GM12878 (cell line): ENCODE data around the gene MMP12. TPM values are rescaled to one million over a fixed set of nuclear protein-coding genes. Genes with fewer than 3 reads are reported as not detected.

Experiments used
- ATAC-seq: fragments of 200-7000 bp; cut with Tn5 transposase; 3 replicates; pipeline ENCODE4 v1.9.1; 2020; ENCODE audit warnings: mild to moderate bottlenecking, moderate library complexity
- BruUV-seq: library from RNA; stranded (reverse); fragments of 400-500 nt; replicated peaks from 2 replicates; lab custom pipeline; 2021; lab: Mats Ljungman, UMichigan
- CTCF ChIA-PET: fragments of 300-600 bp; sonication (Branson Sonifier 250); formaldehyde crosslinking; extraction: SDS; loops from one replicate; lab custom pipeline; 2021; ENCODE audit warnings: inconsistent platforms; lab: Yijun Ruan, JAX
- POLR2A ChIA-PET: fragments of 350-600 bp; formaldehyde crosslinking; extraction: SDS; loops from one replicate; lab custom pipeline; 2021; ENCODE audit warnings: inconsistent platforms; lab: Charles Lee
- RAD21 ChIA-PET: fragments of 300-600 bp; sonication (Branson Sonifier 250); formaldehyde crosslinking; loops from one replicate; lab custom pipeline; 2023; ENCODE audit warnings: antibody characterized with exemption; ENCODE audit not compliant: unreplicated experiment; lab: Charles Lee
- SMC1A ChIA-PET: fragments of 300-600 bp; sonication (Branson Sonifier 250); formaldehyde crosslinking; loops from one replicate; lab custom pipeline; 2023; ENCODE audit not compliant: unreplicated experiment, uncharacterized antibody; lab: Charles Lee
- DNase-seq: peaks from one replicate; pipeline ENCODE4 v3.0.0-alpha.2; 2011; ENCODE audit warnings: low read depth, low spot score
- FAIRE-seq: peaks from 3 replicates; lab custom pipeline; 2011; peaks lifted over from hg19 to GRCh38; lab: Jason Lieb, UNC
- H2AFZ ChIP-seq: 2 replicates; pipeline ENCODE4 v1.6.0; 2011; ENCODE audit warnings: low read depth, low read length, control low read depth; ENCODE audit not compliant: control insufficient read depth
- H3K27ac ChIP-seq: 2 replicates; pipeline ENCODE4 v1.5.1; 2011; ENCODE audit warnings: control low read depth; ENCODE audit not compliant: control insufficient read depth, insufficient read depth
- H3K27me3 ChIP-seq, 2 experiments: replicated peaks in 1 of 2; 2 replicates each; pipeline versions ENCODE4 v1.6.0 to v1.6.1; 2011; ENCODE audit warnings: low read length in 1 of 2; ENCODE audit not compliant: control insufficient read depth in 2 of 2, insufficient read depth in 2 of 2
- H3K36me3 ChIP-seq, 2 experiments: 2 replicates each; pipeline ENCODE4 v1.5.1; 2011; ENCODE audit warnings: low read length in 1 of 2; ENCODE audit not compliant: control insufficient read depth in 2 of 2, insufficient read depth in 2 of 2
- H3K4me1 ChIP-seq: 2 replicates; pipeline ENCODE4 v1.6.1; 2011; ENCODE audit warnings: mild to moderate bottlenecking, low read length, moderate library complexity, mixed read lengths; ENCODE audit not compliant: control insufficient read depth, insufficient read depth
- H3K4me2 ChIP-seq: 2 replicates; pipeline ENCODE4 v1.6.0; 2011; ENCODE audit warnings: control low read depth; ENCODE audit not compliant: control insufficient read depth, insufficient read depth
- H3K4me3 ChIP-seq: fragments of 200-600 bp; sonication (generic); 2 replicates; pipeline ENCODE4 v1.5.1; 2016
- H3K79me2 ChIP-seq: 2 replicates; pipeline ENCODE4 v1.6.0; 2011; ENCODE audit warnings: low read length; ENCODE audit not compliant: control insufficient read depth, insufficient read depth
- H3K9ac ChIP-seq: 2 replicates; pipeline ENCODE4 v1.8.0; 2011; ENCODE audit warnings: low read length, control low read depth, mixed read lengths; ENCODE audit not compliant: control insufficient read depth, insufficient read depth
- H3K9me3 ChIP-seq: replicated peaks from 3 replicates; pipeline ENCODE4 v1.5.1; 2011; ENCODE audit warnings: mild to moderate bottlenecking, low read length; ENCODE audit not compliant: control insufficient read depth, insufficient read depth
- H4K20me1 ChIP-seq: 2 replicates; pipeline ENCODE4 v1.6.0; 2011; ENCODE audit not compliant: control insufficient read depth, insufficient read depth
- ASH2L ChIP-seq: fragments of 300-600, 200-600 bp; sonication (generic); IDR thresholded peaks from 2 replicates; pipeline ENCODE4 v1.6.1; 2017; ENCODE audit warnings: low read depth, mild to moderate bottlenecking, borderline replicate concordance
- CREB1 ChIP-seq: IDR thresholded peaks from 2 replicates; pipeline ENCODE4 v1.6.1; 2012; ENCODE audit warnings: low read depth, mild to moderate bottlenecking, inconsistent platforms
- EGR1 ChIP-seq, 2 experiments: IDR thresholded peaks; 1 replicate in 1 of 2; 2 replicates in 1 of 2; pipeline ENCODE4 v1.6.1; 2011 to 2012; ENCODE audit warnings: low read depth in 2 of 2, low read length in 2 of 2, borderline replicate concordance in 1 of 2, mild to moderate bottlenecking in 1 of 2, moderate library complexity in 1 of 2
- ETV6 ChIP-seq, 2 experiments: fragments of 450-650 bp in 1 of 2; IDR thresholded peaks in 1 of 2; conservative IDR thresholded peaks in 1 of 2; 2 replicates each; pipeline ENCODE4 v1.6.1; 2014; ENCODE audit warnings: antibody characterized with exemption in 1 of 2, borderline replicate concordance in 1 of 2, low read depth in 1 of 2, mild to moderate bottlenecking in 1 of 2, moderate library complexity in 1 of 2
- FOXM1 ChIP-seq: IDR thresholded peaks from 2 replicates; pipeline ENCODE4 v1.6.1; 2012; ENCODE audit warnings: low read depth, mild to moderate bottlenecking, inconsistent platforms, low read length, moderate library complexity
- JUNB ChIP-seq: IDR thresholded peaks from 2 replicates; pipeline ENCODE4 v1.6.1; 2016; ENCODE audit warnings: antibody characterized with exemption, mild to moderate bottlenecking
- JUND ChIP-seq: IDR thresholded peaks from 2 replicates; pipeline ENCODE4 v1.6.1; 2012; ENCODE audit warnings: low read depth, mild to moderate bottlenecking, low read length, improper control_type of control experiment, moderate library complexity
- KAT2A ChIP-seq: conservative IDR thresholded peaks from 2 replicates; pipeline ENCODE4 v1.6.1; 2011; ENCODE audit warnings: low read depth, low read length; ENCODE audit not compliant: control insufficient read depth
- NRF1 ChIP-seq: conservative IDR thresholded peaks from 2 replicates; pipeline ENCODE4 v1.6.1; 2011; ENCODE audit warnings: mild to moderate bottlenecking, low read depth, low read length, improper control_type of control experiment
- PAX5 ChIP-seq: IDR thresholded peaks from 2 replicates; pipeline ENCODE4 v1.6.1; 2011; ENCODE audit warnings: low read depth, low read length, borderline replicate concordance
- POU2F2 ChIP-seq: IDR thresholded peaks from 3 replicates; pipeline ENCODE4 v1.6.1; 2011; ENCODE audit warnings: low read depth, mild to moderate bottlenecking, low read length, borderline replicate concordance
- RAD21 ChIP-seq: IDR thresholded peaks from 2 replicates; pipeline ENCODE4 v1.6.1; 2011; ENCODE audit warnings: mild to moderate bottlenecking, low read depth, low read length, moderate library complexity; ENCODE audit not compliant: insufficient read depth
- RB1 ChIP-seq: fragments of 450-650 bp; formaldehyde crosslinking; IDR thresholded peaks from 2 replicates; pipeline ENCODE4 v1.6.1; 2017; ENCODE audit warnings: mild to moderate bottlenecking, borderline replicate concordance
- SIX5 ChIP-seq: IDR thresholded peaks from 2 replicates; pipeline ENCODE4 v1.6.1; 2011; ENCODE audit warnings: mild to moderate bottlenecking, low read depth, low read length, moderate library complexity; ENCODE audit not compliant: severe bottlenecking
- SREBF2 ChIP-seq: IDR thresholded peaks from 2 replicates; pipeline ENCODE4 v1.6.1; 2012; ENCODE audit warnings: mild to moderate bottlenecking, low read length
- TARDBP ChIP-seq: IDR thresholded peaks from 2 replicates; pipeline ENCODE4 v1.6.1; 2016; ENCODE audit warnings: borderline replicate concordance
- YY1 ChIP-seq: IDR thresholded peaks from 2 replicates; pipeline ENCODE4 v1.6.1; 2011; ENCODE audit warnings: low read depth, mild to moderate bottlenecking, low read length
- WGBS: methylation state at CpG from one replicate; pipeline ENCODE4 v1.1.6; 2016; ENCODE audit warnings: low lambda C conversion rate; ENCODE audit not compliant: insufficient replicate concordance, insufficient coverage; ENCODE audit errors: missing lambda C conversion rate; 5-methylcytosine and 5-hydroxymethylcytosine counted together
- in situ Hi-C: fragments of 300-500 bp; cut with MboI; formaldehyde crosslinking; loops from 9 replicates; pipeline ENCODE4 v1.14.3; 2018; ENCODE audit warnings: mixed read lengths
- intact Hi-C: fragments of 100-400 bp; cut with micrococcal nuclease; formaldehyde crosslinking; loops from one replicate; pipeline ENCODE4 v1.14.2; 2022; ENCODE audit not compliant: unreplicated experiment
- polyA plus RNA-seq, 11 experiments: library from polyadenylated mRNA; depleted of rRNA in 4 of 11; unstranded in 6 of 11; stranded (reverse) in 5 of 11; fragments of >200 nt; fragmentation: Nextera tagmentation in 4 of 11; fragmentation: Illumina TruSeq in 1 of 11; extraction: Ambion mirVana in 4 of 11; extraction: Trizol in 1 of 11; gene quantifications; 1 replicate in 1 of 11; 2 replicates in 10 of 11; pipeline versions ENCODE4 v1.2.1 to v1.2.3, GENCODE V29; 2011 to 2016; ENCODE audit warnings: inconsistent platforms in 2 of 11, missing spikeins in 2 of 11, low read depth in 1 of 11
- total RNA-seq, 4 experiments: library from RNA; depleted of rRNA in 3 of 4; stranded (reverse); fragments of >200 nt in 3 of 4; fragmentation: Illumina TruSeq in 1 of 4; extraction: Trizol in 1 of 4; gene quantifications; 2 replicates each; pipeline versions ENCODE4 v1.2.1 to v1.2.3, GENCODE V29; 2013 to 2021
- TF ChIP-seq, protein P1 (sequence below): IDR thresholded peaks from 2 replicates; pipeline ENCODE4 v1.6.1; 2011; ENCODE audit warnings: low read depth, mild to moderate bottlenecking, low read length, moderate library complexity, borderline replicate concordance; ENCODE audit errors: extremely low read depth
- TF ChIP-seq, protein P2 (sequence below): IDR thresholded peaks from 2 replicates; pipeline ENCODE4 v1.6.1; 2011; ENCODE audit warnings: low read depth, low read length, improper control_type of control experiment, borderline replicate concordance
- TF ChIP-seq, protein P3 (sequence below): fragments of 450-650 bp; IDR thresholded peaks from 2 replicates; pipeline ENCODE4 v1.6.1; 2018; ENCODE audit warnings: borderline replicate concordance, mild to moderate bottlenecking; ENCODE audit not compliant: partially characterized antibody

Gene MMP12
- total and polyA plus RNA-seq, 10 of the 15 experiments (the other 5 are each of a cell fraction or from before 2014, with no cell fraction given) = 0.14 TPM; not detected in 9

DNA sequence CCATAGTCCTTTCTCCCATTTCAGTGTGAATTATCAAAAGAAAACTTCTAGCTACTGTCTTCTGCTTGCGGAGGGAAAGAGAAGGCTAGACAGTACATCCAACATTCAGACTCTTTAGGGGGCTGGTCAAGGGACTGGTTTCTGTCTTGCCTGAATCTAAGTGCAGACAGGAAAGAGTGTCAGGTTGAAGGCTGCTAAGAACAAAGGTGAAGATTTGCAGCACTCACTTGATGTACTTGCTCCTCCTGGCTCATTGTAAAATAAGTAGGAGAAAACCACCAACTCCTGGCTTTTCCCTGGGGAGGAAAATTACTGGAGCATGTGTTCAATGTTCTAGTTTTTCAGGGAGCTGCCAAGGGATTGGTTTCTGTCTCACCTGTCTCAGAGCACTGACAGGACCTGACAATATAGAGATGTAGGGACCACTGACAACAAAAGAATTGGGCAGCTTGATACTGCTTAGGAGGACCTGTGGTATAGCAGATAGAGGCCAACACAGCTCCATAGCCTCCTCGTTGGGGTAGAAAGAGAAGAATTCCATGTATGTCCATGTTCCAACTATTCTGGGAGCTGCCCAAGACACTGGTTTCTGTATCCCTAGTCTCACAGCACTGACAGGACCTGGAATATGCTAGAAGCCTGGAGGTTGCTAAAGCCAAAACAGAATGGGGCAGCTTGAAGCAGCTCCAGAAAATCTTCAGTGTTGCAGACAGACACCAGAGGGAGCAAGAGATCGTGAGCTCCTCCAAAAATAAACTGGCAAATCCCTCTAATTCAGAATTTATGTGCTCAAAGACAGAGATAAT lies 39.7 kb upstream of the MMP12 start (continued):
- TF ChIP-seq JUND (no peak), CREB1 (no peak), YY1 (no peak), RAD21 (peak; percentile 51), KAT2A (no peak)
- TF ChIP-seq, protein P1, sequence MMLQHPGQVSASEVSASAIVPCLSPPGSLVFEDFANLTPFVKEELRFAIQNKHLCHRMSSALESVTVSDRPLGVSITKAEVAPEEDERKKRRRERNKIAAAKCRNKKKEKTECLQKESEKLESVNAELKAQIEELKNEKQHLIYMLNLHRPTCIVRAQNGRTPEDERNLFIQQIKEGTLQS = no peak
- TF ChIP-seq, protein P2, sequence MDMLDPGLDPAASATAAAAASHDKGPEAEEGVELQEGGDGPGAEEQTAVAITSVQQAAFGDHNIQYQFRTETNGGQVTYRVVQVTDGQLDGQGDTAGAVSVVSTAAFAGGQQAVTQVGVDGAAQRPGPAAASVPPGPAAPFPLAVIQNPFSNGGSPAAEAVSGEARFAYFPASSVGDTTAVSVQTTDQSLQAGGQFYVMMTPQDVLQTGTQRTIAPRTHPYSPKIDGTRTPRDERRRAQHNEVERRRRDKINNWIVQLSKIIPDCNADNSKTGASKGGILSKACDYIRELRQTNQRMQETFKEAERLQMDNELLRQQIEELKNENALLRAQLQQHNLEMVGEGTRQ = no peak

DNA sequence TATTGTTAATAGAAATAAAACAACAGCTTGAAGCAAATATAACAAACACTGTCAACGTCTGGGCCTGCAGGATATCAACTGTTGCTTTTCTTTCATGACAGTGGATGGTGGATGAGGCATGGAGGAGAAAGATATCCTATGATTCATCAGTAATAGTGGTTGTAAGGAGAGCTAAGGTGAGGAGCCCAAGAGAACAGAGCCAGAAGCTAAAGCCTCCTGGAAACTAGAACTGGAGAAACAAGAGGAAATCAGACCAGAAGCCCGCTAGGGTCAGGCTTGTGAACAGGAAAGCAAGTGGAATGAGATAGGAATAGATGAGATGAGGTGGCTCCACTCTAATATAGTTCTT lies 37.7 kb upstream of the MMP12 start:
- no peaks in the 10 kb centered on the region for H3K9me3 ChIP-seq
- no peaks in the 10 kb centered on the region for H3K36me3 ChIP-seq
- ChIA-PET POLR2A (no interaction called here), SMC1A (interaction anchor here (1.2 to 3.1 kb wide), 10 partner anchors 10 to 140 kb away, joined by 3 to 27 read pairs (median 6); no protein-coding TSS in a partner anchor), CTCF (interaction anchor here (1.1 to 6.5 kb wide), 7 partner anchors 13 to 178 kb away, joined by 3 to 334 read pairs (median 4); no protein-coding TSS in a partner anchor), RAD21 (interaction anchor here (1.1 to 3.0 kb wide), 4 partner anchors 29 to 142 kb away, joined by 3 to 36 read pairs (median 4); no protein-coding TSS in a partner anchor)
- no peak for FAIRE-seq
- no peaks in the 10 kb centered on the region for H3K4me1 ChIP-seq
- H3K9ac ChIP-seq = no peak overlapping the region
- H3K27me3 ChIP-seq = peaks cover 0 to 2% of the 10 kb centered on the region in 2 experiments; a peak in 3 of 4 replicates
- H3K4me2 ChIP-seq = no peak overlapping the region
- H3K4me3 ChIP-seq = no peak overlapping the region
- no peak for DNase-seq
- in situ Hi-C loops = no loop called here
- H3K79me2 ChIP-seq = no peaks in the 10 kb centered on the region
- no TSS peak for BruUV-seq
- ATAC-seq = no peak
- no peak overlapping the region for H3K27ac ChIP-seq
- H4K20me1 ChIP-seq = no peaks in the 10 kb centered on the region
- H2AFZ ChIP-seq = no peak overlapping the region
- intact Hi-C loops = no loop called here
- 2% methylated on average over 2 of the region's 2 CpGs for WGBS
- TF ChIP-seq ETV6 (conservative IDR thresholded peaks at IDR 0.05 in 1 of 2, IDR thresholded peaks at IDR 0.05 in 1 of 2; ENCODE audit: borderline replicate concordance in 1 of 2, low read depth in 1 of 2) = no peak
- TF ChIP-seq JUNB = no peak
- no peak for TF ChIP-seq POU2F2
- TF ChIP-seq FOXM1 = no peak
- no peak for TF ChIP-seq SIX5
- TF ChIP-seq SREBF2 = no peak
- no peak for TF ChIP-seq PAX5
- TF ChIP-seq, protein P3, sequence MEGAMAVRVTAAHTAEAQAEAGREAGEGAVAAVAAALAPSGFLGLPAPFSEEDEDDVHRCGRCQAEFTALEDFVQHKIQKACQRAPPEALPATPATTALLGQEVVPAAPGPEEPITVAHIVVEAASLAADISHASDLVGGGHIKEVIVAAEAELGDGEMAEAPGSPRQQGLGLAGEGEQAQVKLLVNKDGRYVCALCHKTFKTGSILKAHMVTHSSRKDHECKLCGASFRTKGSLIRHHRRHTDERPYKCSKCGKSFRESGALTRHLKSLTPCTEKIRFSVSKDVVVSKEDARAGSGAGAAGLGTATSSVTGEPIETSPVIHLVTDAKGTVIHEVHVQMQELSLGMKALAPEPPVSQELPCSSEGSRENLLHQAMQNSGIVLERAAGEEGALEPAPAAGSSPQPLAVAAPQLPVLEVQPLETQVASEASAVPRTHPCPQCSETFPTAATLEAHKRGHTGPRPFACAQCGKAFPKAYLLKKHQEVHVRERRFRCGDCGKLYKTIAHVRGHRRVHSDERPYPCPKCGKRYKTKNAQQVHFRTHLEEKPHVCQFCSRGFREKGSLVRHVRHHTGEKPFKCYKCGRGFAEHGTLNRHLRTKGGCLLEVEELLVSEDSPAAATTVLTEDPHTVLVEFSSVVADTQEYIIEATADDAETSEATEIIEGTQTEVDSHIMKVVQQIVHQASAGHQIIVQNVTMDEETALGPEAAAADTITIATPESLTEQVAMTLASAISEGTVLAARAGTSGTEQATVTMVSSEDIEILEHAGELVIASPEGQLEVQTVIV = no peak
- no peak for TF ChIP-seq EGR1 (IDR thresholded peaks at IDR 0.05; ENCODE audit: borderline replicate concordance in 1 of 2, low read depth in 2 of 2, low read length in 2 of 2)
- TF ChIP-seq NRF1 = no peak
- no peak for TF ChIP-seq RB1
- TF ChIP-seq ASH2L = no peak
- TF ChIP-seq TARDBP = no peak
